HUDEP-2 (cell line): ENCODE data around the gene NXPH3.
"Not testable (repeated sequence)": the region's sequence is repeated elsewhere in the genome, so short reads cannot be mapped to it uniquely, and the experiment has no call there.

Source experiments
- DNase-seq, 76 experiments: peaks; one replicate each; lab custom pipeline; 2025; ENCODE audit not compliant: unreplicated experiment in 76 of 76; lab: John Stamatoyannopoulos, UW

The NXPH3 gene

DNA sequence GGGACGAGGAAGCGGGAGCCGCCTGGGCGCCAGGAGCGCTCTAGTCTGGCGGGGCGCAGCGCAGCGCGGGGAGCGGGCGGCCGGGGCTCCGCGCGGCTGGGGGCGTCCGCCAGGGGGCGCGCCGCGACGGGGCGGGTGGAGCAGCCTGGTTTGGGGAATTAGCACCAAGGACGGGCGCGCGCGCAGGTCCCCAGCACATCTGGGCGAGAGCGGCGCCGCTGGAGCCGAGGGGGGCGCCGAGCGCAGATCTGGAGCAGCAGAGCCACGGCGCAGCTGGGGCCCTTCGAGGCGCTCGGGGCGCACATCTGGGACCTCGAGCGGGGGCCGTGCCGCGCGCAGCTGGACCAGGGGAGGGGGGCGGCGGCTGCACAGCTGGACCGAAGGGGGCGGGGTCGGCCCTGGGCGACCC is at the start of gene NXPH3:
Gene NXPH3, plus strand, starts transcription at position 193 of the 409 bp plus-strand sequence. CDS start 349 bp downstream, outside the sequence.
- DNase-seq: peak in 49 of 76 experiments; percentile 3 to 70 (median 40)

DNA sequence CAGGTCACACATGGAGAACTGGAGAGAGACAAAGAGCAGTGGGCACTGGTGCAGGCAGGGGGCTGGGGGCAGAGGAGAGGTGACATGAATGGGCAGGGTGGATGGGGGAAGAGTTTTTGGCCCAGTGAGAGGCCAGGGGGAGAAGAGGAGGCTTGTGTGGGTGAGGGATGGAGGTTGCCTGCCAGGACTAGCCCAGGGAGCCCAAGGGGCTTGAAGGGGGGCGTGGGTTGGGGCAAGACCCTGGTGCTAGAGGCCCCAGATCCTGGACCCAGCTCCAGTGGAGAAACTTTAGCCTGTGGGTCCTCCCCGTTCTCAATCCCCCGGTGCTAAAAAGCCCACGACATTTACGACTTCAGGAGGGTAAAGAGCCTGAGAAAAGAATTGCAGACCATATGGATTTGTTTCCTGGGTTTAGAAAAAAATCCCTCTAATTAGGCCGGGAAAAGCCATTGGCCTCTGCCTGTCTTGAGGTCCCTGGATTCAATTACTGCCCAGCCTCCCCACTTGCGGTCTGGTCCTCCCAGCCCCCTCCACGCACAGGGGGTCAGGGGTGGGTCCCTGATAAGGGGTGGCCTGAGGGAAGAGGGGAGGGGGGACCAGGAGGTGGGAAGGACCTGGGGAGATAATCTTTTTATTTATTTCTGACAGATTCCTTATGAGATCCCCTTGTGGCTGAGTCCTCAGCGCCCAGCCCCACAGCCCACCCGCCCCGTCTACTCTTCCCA is 47.6 kb upstream of the NXPH3 start:
- no peak for DNase-seq

DNA sequence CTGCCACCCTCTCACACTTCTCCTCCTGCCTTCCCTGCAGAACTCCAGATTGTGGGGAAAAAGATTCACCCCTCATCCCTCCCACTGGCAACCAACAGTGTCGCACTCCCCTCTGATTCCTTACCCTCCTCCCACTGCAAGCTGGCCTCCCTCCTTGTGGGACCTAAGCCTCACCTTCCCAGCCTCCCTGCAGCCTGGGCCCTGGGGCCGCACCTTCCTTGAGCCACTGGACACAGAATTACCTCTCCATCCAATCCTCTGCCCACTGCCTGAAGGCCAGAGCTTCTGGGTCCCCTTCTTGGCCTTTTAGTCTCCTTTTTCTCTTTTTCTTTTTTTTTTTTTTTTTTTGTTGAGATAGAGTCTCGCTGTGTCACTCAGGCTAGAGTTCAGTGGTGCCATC is 46.7 kb upstream of the NXPH3 start:
- no peak for DNase-seq

DNA sequence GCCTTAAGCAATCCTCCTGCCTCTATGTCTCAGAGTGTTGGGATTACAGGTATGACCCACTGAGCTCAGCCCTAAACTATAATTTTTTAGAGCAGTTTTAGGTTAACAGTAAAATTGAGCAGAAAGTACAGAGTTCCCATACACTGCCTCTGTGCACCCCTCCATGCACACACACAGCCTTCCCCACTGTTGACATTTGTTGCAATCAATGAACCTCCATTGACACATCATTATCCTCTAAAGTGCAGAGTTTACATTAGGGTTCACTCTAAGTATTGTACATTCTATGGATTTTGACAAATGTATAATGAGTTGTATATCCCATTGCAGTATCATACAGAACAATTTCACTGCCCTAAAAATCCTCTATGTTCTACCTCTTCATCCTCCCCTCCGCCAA is 45.6 kb upstream of the NXPH3 start:
- no peak for DNase-seq

DNA sequence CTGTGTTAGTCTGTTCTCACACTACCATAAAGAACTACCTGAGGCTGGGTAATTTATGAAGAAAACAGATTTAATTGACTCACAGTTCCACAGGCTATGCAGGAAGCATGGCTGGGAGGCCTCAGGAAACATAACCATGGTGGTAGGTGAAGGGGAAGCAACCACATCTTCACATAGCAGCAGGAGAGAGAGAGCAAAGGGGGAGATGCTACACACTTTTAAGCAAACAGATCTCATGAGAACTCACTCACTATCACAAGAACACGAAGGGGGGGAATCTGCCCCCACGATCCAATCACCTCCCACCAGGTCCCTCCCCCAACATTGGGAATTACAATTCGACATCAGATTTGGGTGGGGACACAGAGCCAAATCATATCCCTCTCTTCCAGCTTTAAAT is 31.8 kb upstream of the NXPH3 start:
- no peak for DNase-seq

DNA sequence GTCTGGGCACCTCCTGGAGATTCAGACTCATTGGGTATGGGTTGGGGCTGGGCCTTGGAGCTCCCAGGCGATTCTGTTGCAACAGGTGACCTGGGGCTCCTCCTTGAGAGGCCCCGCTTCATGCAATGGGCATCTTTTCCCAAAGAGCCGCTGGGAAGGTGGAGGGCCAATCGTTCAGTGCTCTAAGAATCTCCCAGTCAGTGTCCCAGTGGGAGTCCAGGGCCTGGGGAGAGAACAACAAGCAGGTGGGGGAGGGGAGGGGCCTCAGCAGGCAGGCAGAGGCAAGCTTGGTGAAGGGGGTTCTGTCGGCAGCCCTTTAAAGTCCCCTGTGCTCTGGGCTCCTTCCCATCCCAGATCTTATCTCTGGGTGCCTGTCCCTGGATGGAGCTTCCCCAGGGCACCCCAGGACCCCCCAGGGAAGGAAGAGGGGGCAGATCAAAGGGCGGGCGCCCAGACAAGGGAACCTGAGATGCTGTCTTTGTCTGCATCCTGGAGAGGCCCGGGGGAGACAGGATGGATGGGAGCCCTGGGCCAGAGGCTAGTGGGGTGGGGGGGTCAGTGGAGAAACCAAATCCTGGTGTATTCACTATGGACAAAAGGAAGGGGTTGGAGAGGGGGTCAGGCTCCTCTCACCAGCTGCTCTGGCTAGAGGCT is 30.5 kb upstream of the NXPH3 start:
- no peak for DNase-seq

DNA sequence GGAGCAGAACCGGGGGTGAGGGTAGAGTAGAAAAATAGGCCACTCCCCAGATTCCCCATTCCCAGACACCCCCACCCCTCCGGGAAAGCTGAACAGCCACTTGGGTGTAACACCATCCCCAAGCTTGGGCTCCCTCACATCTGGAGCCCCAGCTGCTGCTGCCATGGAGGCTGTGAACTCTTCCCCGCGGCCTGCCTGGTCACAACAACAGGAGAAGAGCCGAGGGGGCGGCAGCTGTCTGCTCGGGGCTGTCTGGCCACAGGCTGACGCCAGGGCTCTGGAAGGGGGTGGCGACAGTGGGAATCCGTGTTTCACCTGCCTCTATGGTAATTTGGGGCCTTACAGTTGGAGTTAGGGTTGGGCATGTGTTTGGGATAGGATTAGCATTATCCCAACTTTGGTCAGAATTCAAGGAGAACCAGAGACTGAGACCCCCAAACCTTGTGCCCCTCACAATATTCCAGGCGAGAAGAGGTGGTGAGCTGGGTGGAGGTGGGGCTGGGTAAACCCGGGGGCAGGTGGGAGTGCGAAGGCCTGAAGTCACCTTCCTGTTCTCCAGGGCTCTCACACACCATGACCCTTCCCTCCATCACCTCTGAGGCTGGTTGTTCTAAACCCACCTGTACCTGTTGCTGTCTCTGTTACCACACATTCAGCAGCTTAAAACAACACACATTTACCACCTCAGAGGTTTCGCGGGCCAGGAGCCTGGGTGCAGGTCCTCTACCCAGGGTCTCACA is 29.7 kb upstream of the NXPH3 start:
- DNase-seq: no peak

DNA sequence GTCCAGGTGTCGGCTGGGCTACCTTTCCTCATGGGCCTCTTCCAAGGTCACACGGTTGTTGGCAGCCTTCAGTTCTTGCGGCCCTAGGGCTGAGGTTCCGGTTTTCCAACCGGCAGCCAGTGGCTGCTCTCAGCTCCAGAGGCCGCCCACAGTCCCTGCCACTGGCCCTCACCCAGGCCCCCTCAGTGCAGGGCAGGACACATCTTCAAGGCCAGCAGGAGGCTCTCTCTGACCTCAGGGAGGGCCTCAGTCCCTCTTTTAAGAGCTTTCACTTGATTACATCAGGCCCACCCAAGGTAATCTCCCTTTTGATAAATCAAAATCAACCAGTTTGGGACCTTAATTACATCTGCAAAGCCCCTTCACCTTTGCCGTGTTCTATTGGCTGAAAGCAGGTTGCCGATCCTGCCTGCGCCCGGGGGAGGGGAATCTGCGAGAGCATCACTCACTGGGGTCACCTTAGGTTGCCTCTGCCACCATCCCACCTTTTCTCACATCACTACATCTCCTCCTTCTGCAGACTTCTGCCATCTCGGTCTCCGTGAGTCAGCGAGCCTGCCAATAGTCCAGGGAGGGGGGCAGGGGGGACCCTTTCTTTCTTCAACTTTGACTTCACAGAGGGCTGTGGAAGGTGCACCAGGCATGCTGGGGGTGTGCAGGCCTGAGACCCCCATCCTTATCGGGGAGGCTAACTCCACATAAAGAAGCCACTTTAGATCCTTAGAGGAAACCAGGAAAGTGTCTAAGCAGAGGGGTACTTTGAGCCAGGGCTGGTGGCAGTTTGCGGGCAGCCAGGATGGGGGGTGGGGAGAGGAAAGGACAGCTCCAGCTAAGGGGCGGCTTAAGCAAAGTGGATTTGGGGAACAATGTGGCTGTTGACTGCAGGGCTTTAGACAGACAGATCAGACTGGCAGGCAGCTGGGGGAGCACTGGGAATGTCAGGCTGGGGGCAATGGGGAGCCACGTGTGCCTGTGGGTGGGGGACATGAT is 28.8 kb upstream of the NXPH3 start:
- no peak for DNase-seq

DNA sequence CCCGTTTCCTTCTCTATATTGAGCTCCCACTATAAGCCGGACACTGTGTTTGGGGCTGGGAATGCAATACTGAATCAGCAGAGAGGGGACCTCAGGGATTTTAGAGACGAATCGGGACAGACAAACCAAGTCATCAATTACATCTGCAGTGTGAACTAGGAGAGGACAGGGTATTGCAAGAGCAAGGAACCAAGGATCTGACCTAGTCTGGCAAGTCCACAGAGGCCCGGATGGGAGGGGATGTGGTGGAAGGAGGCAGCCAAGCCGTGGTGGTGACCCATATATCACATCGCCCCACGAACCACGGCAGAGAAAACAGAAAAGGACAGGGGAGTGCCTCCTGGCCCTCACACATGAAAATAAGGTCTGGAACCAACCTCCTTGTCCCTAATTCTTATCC is 28.1 kb upstream of the NXPH3 start:
- no peak for DNase-seq

DNA sequence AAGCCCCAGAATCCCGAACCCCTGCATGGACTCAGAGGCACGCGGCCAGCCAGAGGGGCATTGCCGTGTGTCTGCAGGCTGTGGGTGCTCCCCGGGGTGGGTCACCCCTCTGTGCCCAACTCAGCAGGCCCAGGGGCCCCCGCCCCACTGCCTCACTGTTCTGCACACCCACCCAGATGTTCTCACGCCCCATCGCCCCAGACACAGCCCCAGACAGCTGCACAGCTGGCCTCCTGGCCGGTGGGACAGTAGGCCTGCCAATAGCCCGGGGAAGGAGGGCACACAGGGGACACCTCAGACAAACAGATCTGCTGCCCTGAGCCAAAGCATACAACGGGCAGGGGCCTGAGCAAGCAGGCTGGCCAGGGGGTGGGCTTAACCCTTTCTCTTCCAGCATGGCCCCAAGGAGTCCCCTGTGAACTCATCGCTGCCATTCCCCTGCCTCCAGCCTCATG is 27.6 kb upstream of the NXPH3 start:
- DNase-seq: no peak

DNA sequence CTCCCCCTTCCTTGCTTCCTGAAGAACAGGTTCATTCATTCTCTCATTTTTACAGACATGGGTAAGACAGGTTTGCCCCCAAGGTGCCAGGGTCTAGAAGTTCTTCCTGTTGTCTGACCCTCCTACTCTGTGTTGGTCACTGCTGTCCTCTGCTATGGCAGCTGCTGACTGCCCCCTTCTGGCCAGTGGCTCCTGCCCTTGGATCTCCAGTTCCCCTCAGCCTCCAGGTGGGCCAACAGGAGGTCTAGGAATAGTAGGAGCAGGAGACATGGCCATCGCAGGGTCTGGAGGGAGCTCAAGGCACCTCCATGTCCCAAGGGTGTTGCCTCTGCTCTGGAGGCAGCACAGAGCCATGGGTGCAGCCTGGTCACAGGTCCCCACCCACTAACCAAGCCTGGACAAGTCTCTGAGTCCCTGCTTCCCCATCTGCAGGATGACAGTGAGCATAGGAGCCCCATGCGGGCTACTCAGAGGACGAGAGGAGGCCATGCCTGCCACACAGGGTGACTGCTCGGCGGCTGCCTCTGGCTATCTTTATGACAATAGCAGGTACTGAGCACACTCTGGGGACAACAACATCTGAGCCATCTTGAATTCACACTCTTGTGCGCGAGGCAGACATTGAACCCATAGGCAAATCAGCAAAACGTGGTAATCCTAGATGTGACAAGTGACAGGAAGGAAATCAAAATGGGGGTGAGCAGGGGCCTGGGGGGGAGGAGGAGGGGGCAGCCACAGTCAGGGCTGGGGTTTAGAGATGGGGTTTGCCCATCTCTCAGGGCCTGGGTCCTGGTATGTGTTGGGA is 27.0 kb upstream of the NXPH3 start:
- DNase-seq: peak in 26 of 76 experiments; percentile 0 to 42 (median 15)

DNA sequence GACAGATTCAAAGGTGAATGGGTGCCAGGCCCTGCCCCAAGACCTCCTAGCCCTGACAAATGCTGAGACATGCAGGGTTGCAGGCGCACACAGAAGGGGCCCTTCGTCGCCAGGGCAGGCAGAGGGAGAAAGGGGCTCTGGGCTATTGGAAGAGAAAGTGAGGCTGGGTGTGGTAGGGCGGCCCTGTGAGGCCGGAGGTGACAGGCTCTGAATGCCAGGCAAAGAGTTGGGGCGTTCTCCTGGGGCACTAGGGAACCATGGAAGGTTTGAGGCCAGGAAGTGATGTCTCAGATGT is 26.4 kb upstream of the NXPH3 start:
- no peak for DNase-seq

DNA sequence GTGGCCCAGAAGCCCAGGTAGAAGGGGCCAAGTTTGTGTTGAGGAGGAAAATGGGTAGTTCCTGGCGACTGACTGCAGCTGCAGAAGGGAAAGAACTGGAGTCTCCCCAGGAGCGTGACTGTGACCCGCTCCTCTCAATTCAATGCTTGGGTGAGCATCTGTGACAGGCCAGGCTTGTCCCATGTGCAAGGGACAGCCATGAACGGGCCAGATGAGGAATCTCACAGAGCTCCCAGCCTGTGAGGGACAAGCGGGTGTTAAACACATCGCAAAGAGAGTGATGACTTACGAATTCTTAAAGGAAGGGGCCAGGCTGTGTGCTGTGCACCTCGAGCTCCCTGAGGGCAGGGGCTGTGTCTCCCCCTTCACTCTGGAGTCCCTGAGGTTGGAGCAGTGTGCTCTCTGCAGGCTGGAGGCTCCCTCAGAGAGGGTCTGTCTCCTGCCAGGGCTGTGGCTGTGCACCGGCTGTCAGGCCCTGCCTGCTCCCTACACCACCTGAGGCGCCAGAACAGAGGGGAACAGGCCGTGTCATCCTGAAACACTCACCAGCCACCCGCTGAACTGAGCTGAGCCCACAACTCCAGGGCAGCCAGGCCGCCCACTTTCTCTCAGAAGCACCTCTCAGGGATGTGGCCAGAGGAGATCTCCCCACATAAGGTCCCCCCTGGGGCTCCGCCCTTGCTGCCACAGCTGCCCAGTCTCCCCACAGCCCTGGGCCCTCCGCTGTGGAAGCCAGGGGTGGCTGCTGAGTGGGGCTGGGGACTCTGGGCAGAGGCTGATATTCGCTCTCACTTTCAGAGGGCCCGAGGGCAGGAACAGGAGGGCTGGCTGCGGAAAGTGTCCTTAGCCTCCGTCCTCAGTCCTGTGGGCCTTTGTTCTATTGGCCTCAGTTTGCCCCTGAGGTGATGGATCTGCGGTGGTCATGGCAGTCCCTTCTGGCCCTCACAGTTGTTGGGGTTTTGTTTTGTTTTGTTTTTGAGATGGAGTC is 25.7 kb upstream of the NXPH3 start:
- DNase-seq: no peak

DNA sequence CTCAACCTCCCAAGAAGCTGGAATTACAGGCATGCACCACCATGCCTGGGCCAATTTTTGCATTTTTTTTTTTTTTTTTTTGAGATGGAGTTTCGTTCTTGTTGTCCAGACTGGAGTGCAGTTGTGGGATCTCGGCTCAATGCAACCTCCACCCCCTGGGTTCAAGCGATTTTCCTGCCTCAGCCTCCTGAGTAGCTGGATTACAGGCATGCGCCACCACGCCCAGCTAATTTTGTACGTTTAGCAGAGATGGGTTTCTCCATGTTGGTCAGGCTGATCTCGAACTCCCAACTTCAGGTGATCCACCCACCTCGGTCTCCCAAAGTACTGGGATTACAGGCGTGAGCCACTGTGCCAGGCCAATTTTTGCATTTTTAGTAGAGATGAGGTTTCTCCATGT is 24.9 kb upstream of the NXPH3 start:
- not testable (repeated sequence) for DNase-seq

DNA sequence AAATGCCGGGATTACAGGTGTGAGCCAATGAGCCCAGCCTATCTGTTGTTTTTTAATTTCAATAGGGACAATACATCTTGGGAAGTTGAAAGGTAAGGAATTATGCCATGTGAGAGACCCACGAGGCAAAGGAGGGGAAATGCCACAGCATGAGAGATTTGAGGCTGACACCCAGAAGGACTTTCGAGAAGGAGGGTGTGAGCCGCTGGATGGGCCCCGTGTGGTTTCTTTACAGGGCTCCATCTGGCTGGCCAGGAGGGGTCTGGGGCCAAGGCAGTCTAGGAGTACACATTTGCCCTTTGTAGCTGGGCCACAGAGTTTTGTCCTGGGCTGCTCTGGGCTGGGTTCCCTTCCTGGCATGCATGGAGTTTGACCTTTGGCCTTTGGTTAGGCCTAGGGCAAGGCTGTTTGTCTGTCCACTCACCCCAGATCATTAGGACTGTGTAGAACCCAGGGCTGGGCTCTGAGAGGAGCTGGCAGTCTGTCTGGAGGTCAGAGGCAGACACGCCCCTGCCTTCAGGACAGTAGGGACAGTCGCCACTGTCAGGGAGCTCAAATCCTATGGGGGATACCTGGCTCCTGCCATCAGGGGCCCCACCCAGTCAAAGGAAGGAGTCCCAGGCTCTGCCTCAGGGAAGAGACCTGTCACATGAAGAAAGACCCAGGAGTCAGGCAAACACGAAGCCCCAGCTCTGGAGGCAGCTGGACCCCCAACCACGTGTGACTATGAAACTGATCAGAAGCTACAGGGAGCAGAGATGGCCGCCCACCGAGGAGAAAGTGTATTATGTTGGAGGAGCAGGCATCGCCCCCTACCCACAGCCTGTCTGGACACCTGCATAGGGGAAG is 24.2 kb upstream of the NXPH3 start:
- DNase-seq: no peak

DNA sequence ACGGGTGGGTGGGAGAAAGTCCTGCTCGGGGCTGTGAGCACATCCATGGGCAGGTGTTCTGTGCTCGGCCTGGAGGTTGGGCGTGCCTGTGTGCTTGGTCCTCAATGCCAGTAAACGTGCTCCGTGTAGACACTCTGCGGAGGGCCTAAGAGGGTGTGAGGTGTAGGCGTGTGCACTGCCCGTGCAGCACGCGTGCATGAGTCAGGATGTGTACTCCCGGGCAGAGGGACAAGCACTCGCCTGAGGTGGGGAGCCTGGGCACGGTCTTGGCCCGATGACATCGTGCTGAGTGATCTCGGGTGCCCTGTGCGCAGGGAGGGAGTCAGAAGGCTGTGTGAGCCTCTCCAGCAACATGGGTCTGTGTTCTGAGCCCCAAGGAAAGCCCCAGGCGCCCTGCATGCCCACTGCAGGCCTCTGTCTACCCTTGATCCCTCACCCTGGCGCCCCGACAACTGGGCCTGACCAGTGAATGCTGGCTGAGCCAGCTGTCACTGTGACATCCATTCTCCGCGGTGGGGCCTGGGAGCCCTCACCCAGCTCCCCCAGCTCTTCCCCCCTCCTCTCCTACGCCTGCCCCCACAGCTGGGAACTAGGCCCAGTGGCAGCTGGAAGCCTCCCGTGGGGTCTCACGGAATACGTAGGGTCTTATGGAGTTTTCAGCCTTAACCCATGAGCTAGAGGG is 23.5 kb upstream of the NXPH3 start:
- DNase-seq: no peak

DNA sequence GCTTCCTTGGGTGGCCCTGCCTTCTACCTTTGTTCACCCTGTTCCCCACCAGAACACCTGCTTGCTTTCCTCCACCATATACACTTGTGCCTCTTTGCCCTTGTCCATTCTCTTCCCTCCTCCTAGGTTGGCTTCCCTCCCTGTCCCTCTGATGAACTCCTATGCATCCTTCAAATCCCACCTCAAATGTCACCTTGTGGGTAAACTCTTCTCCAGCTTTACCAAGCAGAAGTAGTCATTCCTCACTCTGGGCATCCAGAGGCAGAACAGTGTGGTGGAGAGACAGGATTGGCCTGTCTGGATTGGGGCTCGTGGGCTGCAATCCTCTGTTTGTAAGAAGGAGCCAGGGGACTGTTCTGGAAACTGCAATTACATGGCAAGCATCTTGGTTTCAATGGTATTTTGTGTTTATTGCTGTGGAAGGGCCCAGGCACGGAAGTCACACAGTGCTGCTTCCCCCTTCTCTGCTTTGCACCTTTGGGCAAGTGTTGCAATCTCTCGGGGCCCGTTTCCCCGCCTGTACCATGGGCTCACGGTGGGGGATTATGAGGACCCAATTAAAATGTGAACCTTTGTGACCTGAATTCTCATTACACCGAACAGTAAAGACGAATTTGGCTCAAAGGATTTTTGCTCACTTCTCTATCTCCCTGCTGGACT is 21.9 kb upstream of the NXPH3 start:
- DNase-seq: no peak
